WTC11 (cell line): ENCODE measurements around the gene MXRA8.

ENCODE experiments used
- CREM ChIP-seq: sonication (generic); formaldehyde crosslinking; IDR thresholded peaks from 2 replicates; pipeline ENCODE4 v1.8.1; 2022; ENCODE audit warnings: mild to moderate bottlenecking, missing genetic modification reagents, moderate library complexity
- CTCF ChIP-seq: fragments of 200-600 bp; IDR thresholded peaks from 2 replicates; pipeline ENCODE4 v1.8.0; 2022; ENCODE audit warnings: antibody characterized with exemption
- ESRRA ChIP-seq: sonication (generic); formaldehyde crosslinking; IDR thresholded peaks from 2 replicates; pipeline ENCODE4 v1.8.1; 2022; ENCODE audit warnings: mild to moderate bottlenecking, missing genetic modification reagents, borderline replicate concordance
- MAX ChIP-seq: sonication (generic); formaldehyde crosslinking; IDR thresholded peaks from 2 replicates; pipeline ENCODE4 v1.8.0; 2022; ENCODE audit warnings: mild to moderate bottlenecking, missing genetic modification reagents
- OVOL2 ChIP-seq: fragments of 250-450 bp; sonication (Bioruptor Pico); IDR thresholded peaks from 2 replicates; pipeline ENCODE4 v1.9.0; 2021; ENCODE audit warnings: mild to moderate bottlenecking, borderline replicate concordance
- SMAD3 ChIP-seq: sonication (generic); formaldehyde crosslinking; IDR thresholded peaks from 2 replicates; pipeline ENCODE4 v1.8.0; 2022; ENCODE audit warnings: missing genetic modification reagents, mild to moderate bottlenecking, borderline replicate concordance
- USF2 ChIP-seq: sonication (generic); formaldehyde crosslinking; IDR thresholded peaks from 2 replicates; pipeline ENCODE4 v1.8.1; 2023; ENCODE audit warnings: mild to moderate bottlenecking, missing genetic modification reagents, moderate library complexity
- ZNF396 ChIP-seq: fragments of 250-450 bp; sonication (Bioruptor Pico); IDR thresholded peaks from 2 replicates; pipeline ENCODE4 v1.8.0; 2021; ENCODE audit warnings: mild to moderate bottlenecking, moderate library complexity, borderline replicate concordance
- ZNF512 ChIP-seq: sonication (generic); formaldehyde crosslinking; IDR thresholded peaks from 2 replicates; pipeline ENCODE4 v1.8.1; 2022; ENCODE audit warnings: missing genetic modification reagents, borderline replicate concordance
- TF ChIP-seq, protein P1 (sequence below): sonication (generic); formaldehyde crosslinking; IDR thresholded peaks from 2 replicates; pipeline ENCODE4 v1.8.0; 2023; ENCODE audit warnings: missing genetic modification reagents

GRCh38 chr1:1313500-1314236 is 44.7 kb downstream of the MXRA8 start:
- TF ChIP-seq ZNF512 (CRISPR knock-in tag) (no peak), CTCF (no peak), CREM (no peak), SMAD3 (no peak), ESRRA (CRISPR knock-in tag) (no peak), ZNF396 (no peak), OVOL2 (no peak), USF2 (no peak), MAX (CRISPR knock-in tag) (no peak)
- TF ChIP-seq, protein P1, sequence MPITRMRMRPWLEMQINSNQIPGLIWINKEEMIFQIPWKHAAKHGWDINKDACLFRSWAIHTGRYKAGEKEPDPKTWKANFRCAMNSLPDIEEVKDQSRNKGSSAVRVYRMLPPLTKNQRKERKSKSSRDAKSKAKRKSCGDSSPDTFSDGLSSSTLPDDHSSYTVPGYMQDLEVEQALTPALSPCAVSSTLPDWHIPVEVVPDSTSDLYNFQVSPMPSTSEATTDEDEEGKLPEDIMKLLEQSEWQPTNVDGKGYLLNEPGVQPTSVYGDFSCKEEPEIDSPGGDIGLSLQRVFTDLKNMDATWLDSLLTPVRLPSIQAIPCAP (CRISPR knock-in tag) = no peak
